ENCODE measurements around the gene TM4SF1. TPM values are rescaled to one million over a fixed set of nuclear protein-coding genes. Genes with fewer than 3 reads are reported as not detected.

TM4SF1 gene
- total RNA-seq (2014; rRNA removed; shearing (Covaris generic)) = 898 and 928 TPM in 2 replicates
- 424 and 469 TPM in 2 replicates for polyA plus RNA-seq (2014; cell fraction: nucleus; rRNA removed)

GRCh38 chr3:149377408-149378364 is at the start of gene TM4SF1:
TSS of gene TM4SF1 (minus strand) at chr3:149377649. CDS start at chr3:149377547, 102 bp downstream.
- DNase-seq (ENCODE audit: extremely low read depth, low read depth) = peak; percentile 97

GRCh38 chr3:149426325-149426724 is 48.9 kb upstream of the TM4SF1 start:
- DNase-seq (ENCODE audit: extremely low read depth, low read depth) = no peak

GRCh38 chr3:149424918-149425317 is 47.5 kb upstream of the TM4SF1 start:
- no peak for DNase-seq (ENCODE audit: extremely low read depth, low read depth)

GRCh38 chr3:149421764-149422163 is 44.3 kb upstream of the TM4SF1 start:
- no peak for DNase-seq (ENCODE audit: extremely low read depth, low read depth)

GRCh38 chr3:149419816-149420215 is 42.4 kb upstream of the TM4SF1 start:
- no peak for DNase-seq (ENCODE audit: extremely low read depth, low read depth)

GRCh38 chr3:149417727-149418126 is 40.3 kb upstream of the TM4SF1 start:
- no peak for DNase-seq (ENCODE audit: extremely low read depth, low read depth)

- no peak for DNase-seq (ENCODE audit: extremely low read depth, low read depth)
Observed at GRCh38 chr3:149417174-149417573, 39.7 kb upstream of the TM4SF1 start.

GRCh38 chr3:149415484-149415883 is 38.0 kb upstream of the TM4SF1 start:
- no peak for DNase-seq (ENCODE audit: extremely low read depth, low read depth)

- DNase-seq (ENCODE audit: extremely low read depth, low read depth) = no peak
Observed at GRCh38 chr3:149414557-149415231, 37.2 kb upstream of the TM4SF1 start.

GRCh38 chr3:149411583-149411982 is 34.1 kb upstream of the TM4SF1 start:
- DNase-seq (ENCODE audit: extremely low read depth, low read depth) = no peak

- no peak for DNase-seq (ENCODE audit: extremely low read depth, low read depth)
Observed at GRCh38 chr3:149409351-149409750, 31.9 kb upstream of the TM4SF1 start.

- DNase-seq (ENCODE audit: extremely low read depth, low read depth) = no peak
Observed at GRCh38 chr3:149407898-149408297, 30.4 kb upstream of the TM4SF1 start.

- DNase-seq (ENCODE audit: extremely low read depth, low read depth) = no peak
Observed at GRCh38 chr3:149406244-149406752, 28.8 kb upstream of the TM4SF1 start.

GRCh38 chr3:149403443-149403842 is 26.0 kb upstream of the TM4SF1 start:
- no peak for DNase-seq (ENCODE audit: extremely low read depth, low read depth)

- no peak for DNase-seq (ENCODE audit: extremely low read depth, low read depth)
Observed at GRCh38 chr3:149402481-149402880, 25.0 kb upstream of the TM4SF1 start.

- no peak for DNase-seq (ENCODE audit: extremely low read depth, low read depth)
Observed at GRCh38 chr3:149401926-149402310, 24.5 kb upstream of the TM4SF1 start.

GRCh38 chr3:149401212-149401925 is 23.9 kb upstream of the TM4SF1 start:
- peak; percentile 50 for DNase-seq (ENCODE audit: extremely low read depth, low read depth)

- no peak for DNase-seq (ENCODE audit: extremely low read depth, low read depth)
Observed at GRCh38 chr3:149400645-149401044, 23.2 kb upstream of the TM4SF1 start.

GRCh38 chr3:149398296-149398695 is 20.8 kb upstream of the TM4SF1 start:
- no peak for DNase-seq (ENCODE audit: extremely low read depth, low read depth)

- no peak for DNase-seq (ENCODE audit: extremely low read depth, low read depth)
Observed at GRCh38 chr3:149397528-149397927, 20.1 kb upstream of the TM4SF1 start.

GRCh38 chr3:149396476-149396875 is 19.0 kb upstream of the TM4SF1 start:
- DNase-seq (ENCODE audit: extremely low read depth, low read depth) = no peak

All from NCI-H460 (cell line).